ENCODE measurements around the gene PHLDB3.

DNA sequence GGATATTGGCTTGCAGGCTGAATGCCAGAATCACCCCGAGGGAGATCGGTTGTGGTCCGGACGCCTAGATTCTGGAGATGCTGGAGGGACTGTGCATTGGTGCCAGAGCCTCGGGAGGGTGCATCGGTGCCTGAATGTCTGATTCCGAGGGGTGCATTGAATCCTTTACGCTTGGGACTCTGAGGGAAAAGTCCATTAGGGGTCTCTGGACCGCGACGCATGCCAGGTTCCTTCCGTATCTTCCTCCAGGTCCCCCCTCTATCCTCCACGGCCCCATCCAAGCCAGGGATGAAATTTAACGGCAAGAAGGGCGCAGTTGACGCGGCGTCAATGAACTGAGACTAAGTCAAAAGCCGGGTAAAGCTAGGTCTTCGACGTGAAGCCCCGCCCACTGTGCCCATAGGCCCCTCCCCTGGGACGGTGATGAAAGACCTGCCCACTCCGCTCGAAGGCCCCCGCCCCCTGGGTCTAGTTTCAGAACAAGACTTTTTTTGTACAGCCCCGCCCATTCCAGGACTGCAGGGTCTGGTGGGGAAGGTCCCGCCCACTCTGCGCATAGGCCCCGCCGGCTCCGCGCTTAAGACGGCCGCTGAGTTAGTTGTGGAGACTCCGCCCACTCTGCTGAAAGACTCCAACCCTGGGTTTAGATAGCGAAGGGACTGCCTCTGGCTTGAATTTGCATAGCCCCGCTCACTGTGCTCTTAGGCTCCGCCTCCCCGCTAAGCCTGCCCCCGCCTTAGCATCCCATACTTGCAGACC, 29.2 kb upstream of the PHLDB3 start:
- TF ChIP-seq KDM1A (IDR thresholded peaks at IDR 0.05; ENCODE audit: low read depth) = no peak
- peak; percentile 72; the same call in 1 of the 2 replicates for TF ChIP-seq MAZ (IDR thresholded peaks at IDR 0.05; ENCODE audit: borderline replicate concordance, low read depth, low read length)
- TF ChIP-seq, protein P1, sequence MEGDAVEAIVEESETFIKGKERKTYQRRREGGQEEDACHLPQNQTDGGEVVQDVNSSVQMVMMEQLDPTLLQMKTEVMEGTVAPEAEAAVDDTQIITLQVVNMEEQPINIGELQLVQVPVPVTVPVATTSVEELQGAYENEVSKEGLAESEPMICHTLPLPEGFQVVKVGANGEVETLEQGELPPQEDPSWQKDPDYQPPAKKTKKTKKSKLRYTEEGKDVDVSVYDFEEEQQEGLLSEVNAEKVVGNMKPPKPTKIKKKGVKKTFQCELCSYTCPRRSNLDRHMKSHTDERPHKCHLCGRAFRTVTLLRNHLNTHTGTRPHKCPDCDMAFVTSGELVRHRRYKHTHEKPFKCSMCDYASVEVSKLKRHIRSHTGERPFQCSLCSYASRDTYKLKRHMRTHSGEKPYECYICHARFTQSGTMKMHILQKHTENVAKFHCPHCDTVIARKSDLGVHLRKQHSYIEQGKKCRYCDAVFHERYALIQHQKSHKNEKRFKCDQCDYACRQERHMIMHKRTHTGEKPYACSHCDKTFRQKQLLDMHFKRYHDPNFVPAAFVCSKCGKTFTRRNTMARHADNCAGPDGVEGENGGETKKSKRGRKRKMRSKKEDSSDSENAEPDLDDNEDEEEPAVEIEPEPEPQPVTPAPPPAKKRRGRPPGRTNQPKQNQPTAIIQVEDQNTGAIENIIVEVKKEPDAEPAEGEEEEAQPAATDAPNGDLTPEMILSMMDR (IDR thresholded peaks at IDR 0.05) = no peak
